HG02623 (cell line): Measurements from ENCODE around the gene CTNNBL1.

ENCODE experiments used
- ATAC-seq: cut with Tn5 transposase; IDR thresholded peaks from one replicate; pipeline ENCODE4 v1.9.1; 2021; ENCODE audit warnings: moderate library complexity; ENCODE audit not compliant: unreplicated experiment

The CTNNBL1 gene

DNA sequence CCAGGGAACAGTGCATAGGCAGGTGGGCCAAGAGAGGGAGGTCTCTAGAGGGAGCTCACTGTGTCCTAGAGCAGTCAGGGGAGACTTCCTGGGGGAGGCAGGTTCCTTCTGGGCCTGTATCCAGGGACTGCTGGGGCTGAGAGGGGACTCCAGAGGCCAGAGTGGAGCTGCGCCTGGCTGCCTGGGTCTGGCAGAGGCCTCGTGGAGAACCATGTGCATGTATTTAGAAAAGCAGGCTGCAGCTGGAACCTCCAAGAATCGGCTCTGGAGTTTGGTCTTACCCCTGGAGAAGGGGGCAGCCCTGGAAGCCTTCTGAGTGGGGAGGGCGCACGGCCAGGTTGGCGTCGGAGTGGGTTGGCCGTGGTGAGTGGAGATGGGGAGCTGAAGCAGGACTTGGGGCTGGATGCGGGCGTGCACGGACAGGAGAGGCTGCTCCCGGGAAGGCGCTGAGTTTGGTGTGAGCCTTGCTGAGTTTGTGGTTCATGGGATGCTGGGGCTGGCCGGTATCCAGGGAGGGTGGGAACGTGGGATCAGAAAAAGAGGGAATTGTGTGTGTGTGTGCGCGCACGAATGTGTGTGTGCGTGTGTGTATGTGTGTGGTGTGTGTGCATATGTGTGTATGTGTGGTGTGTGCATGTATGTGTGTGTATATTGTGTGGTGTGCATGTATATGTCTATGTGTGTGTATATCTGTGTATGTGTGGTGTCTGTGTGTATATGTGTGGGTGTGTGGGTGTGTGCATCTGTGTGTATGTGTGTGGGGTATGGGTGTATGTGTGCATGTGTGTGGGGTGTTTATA, 219.9 kb downstream of the CTNNBL1 start:
- no peak for ATAC-seq

- no peak for ATAC-seq
These were observed 220.5 kb downstream of the CTNNBL1 start for GRCh38 chr20:37914367-37914671.

DNA sequence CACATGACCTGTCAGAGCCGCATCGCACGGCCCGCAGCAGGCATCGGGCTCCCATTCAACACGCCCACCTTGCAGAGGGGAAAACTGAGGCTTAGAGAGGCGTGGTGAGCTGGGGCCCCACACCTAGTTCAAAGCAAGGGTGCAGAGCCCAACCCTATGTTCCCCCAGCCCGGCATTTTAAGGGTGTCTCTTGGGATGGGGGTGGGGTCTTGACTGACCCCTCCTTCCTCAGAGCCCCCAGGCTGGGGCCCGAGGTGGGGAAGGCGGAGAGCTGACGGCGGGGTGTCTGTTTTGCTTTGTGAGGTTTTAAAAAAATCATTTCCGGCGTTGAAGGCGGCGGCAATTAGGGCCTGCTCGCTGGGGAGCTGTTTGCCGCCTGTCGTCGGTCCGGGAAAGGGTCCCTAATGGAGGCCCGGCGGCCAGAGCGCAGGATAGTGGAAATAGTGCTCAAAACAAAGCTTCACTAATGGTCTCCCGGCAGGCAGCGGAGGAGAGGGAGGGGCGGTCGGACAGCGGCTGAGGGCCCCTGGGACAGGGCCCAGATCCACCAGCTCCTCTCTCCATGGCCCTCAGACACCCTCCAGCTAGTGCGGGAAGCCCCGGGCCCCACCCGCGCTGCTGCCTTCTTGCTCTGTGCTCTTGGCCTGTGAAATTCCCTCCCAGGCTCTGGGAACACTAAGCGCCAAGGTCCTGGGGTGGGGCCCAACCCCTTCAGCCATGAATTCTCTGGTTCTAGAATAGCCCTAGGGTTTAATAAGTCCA, 221.0 kb downstream of the CTNNBL1 start:
- ATAC-seq, result no peak

DNA sequence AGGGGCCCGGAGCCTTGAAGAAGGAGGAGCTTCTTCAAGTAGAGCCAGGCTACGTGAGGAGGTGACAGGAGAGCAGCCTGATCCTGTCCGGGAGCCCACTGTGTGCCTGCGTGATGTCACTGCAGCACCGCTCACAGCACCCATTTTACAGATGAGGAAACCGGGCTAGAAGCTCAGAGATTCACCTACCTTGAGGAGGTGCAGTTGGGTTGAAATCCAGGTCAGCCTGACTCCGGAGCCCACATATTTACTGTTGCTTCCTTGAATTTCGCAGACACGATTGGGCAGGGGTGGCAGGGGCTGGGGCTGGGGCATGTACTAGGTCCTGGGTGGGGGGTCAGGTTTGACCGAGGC, 221.6 kb downstream of the CTNNBL1 start:
- no peak for ATAC-seq

GRCh38 chr20:37915800-37916570, 222.2 kb downstream of the CTNNBL1 start:
- ATAC-seq, result no peak

DNA sequence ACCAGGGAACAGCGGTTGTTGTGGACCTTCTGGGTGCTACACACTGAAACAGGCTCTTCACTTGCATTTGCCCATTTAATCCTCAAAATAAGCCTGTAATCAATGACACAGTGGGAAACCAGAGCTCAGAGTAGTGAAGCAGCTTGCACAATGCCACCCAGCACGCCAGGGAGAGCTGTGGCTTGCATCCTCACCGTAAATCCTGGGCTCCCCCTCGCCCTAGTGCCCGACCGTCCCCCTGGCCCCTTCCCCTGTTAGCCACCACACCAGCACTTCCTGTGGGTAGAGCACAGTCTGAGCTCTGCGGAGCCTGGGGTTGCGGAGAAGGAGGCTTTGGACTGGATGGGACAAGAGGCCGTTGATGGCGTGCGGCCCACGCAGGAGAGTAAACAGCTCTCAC, 223.6 kb downstream of the CTNNBL1 start:
- ATAC-seq, result no peak

DNA sequence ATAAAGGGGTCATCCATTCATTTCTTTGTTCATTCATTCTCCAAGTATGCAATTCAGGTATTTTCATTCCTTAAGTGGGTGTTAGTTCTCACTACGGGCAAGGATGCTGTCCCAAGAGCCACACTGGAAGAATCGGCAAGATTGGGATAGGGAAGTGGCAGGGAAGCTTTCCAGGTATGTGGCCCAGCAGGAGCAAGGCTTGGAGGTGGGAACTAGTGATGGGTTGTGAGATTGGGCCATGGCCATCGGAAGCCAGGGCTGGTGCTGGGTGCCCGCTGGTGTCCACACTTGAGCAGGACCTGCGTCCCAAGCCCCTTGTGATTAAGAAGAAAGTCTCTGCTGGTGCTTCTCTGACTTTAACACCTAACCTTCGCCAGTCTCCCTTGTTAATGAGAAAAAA, 224.2 kb downstream of the CTNNBL1 start:
- no peak for ATAC-seq

GRCh38 chr20:37919389-37920040, 225.7 kb downstream of the CTNNBL1 start:
- no peak for ATAC-seq

DNA sequence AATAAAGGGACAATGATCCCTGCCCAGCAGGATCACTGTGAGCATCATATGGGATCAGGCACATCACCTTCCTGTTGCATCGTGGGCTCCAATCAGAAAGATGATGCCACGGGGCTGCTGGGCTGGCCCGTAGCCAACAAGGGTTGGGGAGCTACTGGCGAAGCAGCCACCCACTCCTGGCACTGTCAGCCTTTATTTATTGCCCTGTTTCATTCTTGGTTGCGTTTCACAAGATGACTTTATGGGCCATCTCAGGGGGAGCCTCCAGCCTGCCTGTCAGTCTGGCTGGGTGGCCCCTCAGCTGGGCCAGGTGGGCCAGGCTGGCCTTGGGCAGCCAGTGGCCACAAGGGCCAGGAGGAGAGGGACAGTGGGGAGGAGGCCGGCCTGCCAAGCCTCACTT, 226.4 kb downstream of the CTNNBL1 start:
- ATAC-seq, result no peak

DNA sequence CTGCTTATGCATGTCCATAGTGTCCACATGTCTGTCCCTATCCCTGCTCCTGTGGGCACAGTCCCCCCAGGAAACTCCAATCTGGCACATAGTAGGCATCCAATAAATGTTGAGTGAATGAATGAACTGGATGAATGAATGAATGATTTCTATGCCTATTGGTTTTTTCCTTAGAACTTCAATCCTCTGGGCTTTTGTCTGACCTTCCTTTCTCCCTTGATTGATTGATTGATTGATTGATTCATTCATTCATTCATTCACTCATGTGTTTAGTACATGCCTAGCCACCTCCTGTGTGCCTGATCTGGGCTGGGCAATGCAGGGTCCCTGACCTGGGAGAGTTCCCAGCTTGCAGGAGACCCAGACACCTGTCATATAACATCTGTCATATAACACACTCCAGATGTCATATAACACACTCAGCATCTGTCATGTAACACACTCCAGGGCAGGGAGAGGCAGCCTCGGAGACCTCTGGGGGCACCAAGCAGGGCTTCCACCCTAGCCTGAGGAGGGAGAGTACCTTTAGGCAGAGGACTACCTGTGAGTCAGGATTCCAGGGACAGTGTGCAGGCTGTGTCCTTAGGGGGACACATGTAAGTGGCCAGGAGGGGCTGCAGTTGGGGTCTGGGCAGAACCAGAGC, 227.0 kb downstream of the CTNNBL1 start:
- no peak for ATAC-seq

DNA sequence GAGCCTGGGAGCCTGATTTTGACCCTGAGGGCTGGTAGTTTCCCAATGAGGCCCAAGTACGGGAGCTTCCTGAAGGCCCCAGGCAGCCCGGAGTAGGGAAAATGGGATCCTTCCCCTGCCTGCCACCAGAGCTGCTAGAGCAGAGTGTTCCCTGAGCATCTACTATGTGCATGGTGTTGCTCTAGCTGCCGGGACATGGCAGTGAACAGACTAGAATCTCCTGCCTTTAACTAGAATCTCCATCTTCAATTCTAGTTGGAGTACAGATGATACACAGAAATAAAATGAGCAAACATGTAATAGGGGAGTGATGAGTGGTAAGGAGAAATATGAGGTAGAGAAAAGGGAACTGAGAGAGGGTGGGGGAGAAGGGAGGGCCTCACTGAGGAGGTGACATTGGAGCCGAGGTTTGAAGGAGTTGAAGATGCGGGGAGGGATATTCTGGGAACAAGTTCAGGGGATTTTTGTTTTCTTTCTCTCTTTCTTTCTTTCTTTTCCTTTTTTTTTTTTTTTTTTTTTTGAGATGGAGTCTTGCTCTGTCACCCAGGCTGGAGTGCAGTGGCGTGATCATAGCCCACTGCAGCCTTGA, 227.6 kb downstream of the CTNNBL1 start:
- ATAC-seq, result peak; percentile 64
